Measurements from ENCODE around the gene RPL18.

Gene RPL18

GRCh38 chr19:48630296-48631063 lies 11.5 kb upstream of the RPL18 start:
- DNase-seq (ENCODE audit: low read depth, low spot score) = peak; percentile 88

- DNase-seq (ENCODE audit: low read depth, low spot score) = peak; percentile 98
These were observed 10.8 kb upstream of the RPL18 start for GRCh38 chr19:48629599-48630295.

GRCh38 chr19:48629297-48629598 lies 10.3 kb upstream of the RPL18 start:
- no peak for DNase-seq (ENCODE audit: low read depth, low spot score)

GRCh38 chr19:48628486-48629296 lies 9.7 kb upstream of the RPL18 start:
- no peak for DNase-seq (ENCODE audit: low read depth, low spot score)

- DNase-seq (ENCODE audit: low read depth, low spot score) = no peak
These were observed 8.9 kb upstream of the RPL18 start for GRCh38 chr19:48627865-48628314.

- no peak for DNase-seq (ENCODE audit: low read depth, low spot score)
These were observed 8.4 kb upstream of the RPL18 start for GRCh38 chr19:48627201-48627864.

- DNase-seq (ENCODE audit: low read depth, low spot score) = no peak
These were observed 6.9 kb upstream of the RPL18 start for GRCh38 chr19:48625891-48626327.

GRCh38 chr19:48624791-48625723 lies 6.1 kb upstream of the RPL18 start:
- no peak for DNase-seq (ENCODE audit: low read depth, low spot score)

- DNase-seq (ENCODE audit: low read depth, low spot score) = peak; percentile 99
These were observed 5.2 kb upstream of the RPL18 start for GRCh38 chr19:48624067-48624594.

GRCh38 chr19:48623556-48624066 lies 4.6 kb upstream of the RPL18 start:
- no peak for DNase-seq (ENCODE audit: low read depth, low spot score)

- DNase-seq (ENCODE audit: low read depth, low spot score) = no peak
These were observed 961 bp upstream of the RPL18 start for GRCh38 chr19:48619692-48620585.

- DNase-seq (ENCODE audit: low read depth, low spot score) = no peak
These were observed 581 bp downstream of the RPL18 start for GRCh38 chr19:48618278-48618915.

- DNase-seq (ENCODE audit: low read depth, low spot score) = peak; percentile 39
These were observed 1.6 kb downstream of the RPL18 start for GRCh38 chr19:48617146-48617937.

GRCh38 chr19:48616491-48617056 lies 2.4 kb downstream of the RPL18 start:
- DNase-seq (ENCODE audit: low read depth, low spot score) = no peak

GRCh38 chr19:48616041-48616436 lies 2.9 kb downstream of the RPL18 start:
- no peak for DNase-seq (ENCODE audit: low read depth, low spot score)

GRCh38 chr19:48615231-48616040 lies 3.5 kb downstream of the RPL18 start:
- DNase-seq (ENCODE audit: low read depth, low spot score) = peak; percentile 30
